Activated T-helper 2 cell treated with anti-CD3 and anti-CD28 coated beads, Interferon-gamma antibody, Interleukin-2, Interleukin-4, amounts not matched to agents 10 μg/mL and 5 μg/mL and 100 μg/mL, durations not matched to agents 14 hours and 24 hours and 36 hours (primary cell): ENCODE measurements around the gene CYP27A1. TPM values are rescaled to one million over a fixed set of nuclear protein-coding genes. Genes with fewer than 3 reads are reported as not detected.
"Not testable (repeated sequence)": the region's sequence is repeated elsewhere in the genome, so short reads cannot be mapped to it uniquely, and the experiment has no call there.

ENCODE experiments used
- DNase-seq: peaks from one replicate; pipeline ENCODE4 v3.0.0; 2021; ENCODE audit warnings: low spot score
- H3K27ac Mint-ChIP-seq: one replicate; pipeline ENCODE4 v1.8.0; 2021; ENCODE audit warnings: mixed read lengths
- H3K27me3 Mint-ChIP-seq: one replicate; pipeline ENCODE4 v1.8.0; 2021; ENCODE audit warnings: low read depth, mixed read lengths
- H3K36me3 Mint-ChIP-seq: one replicate; pipeline ENCODE4 v1.8.0; 2021; ENCODE audit warnings: low read depth, mixed read lengths
- H3K4me1 Mint-ChIP-seq: one replicate; pipeline ENCODE4 v1.8.0; 2021; ENCODE audit warnings: low read depth, mixed read lengths
- H3K4me3 Mint-ChIP-seq: one replicate; pipeline ENCODE4 v1.8.0; 2021; ENCODE audit warnings: low read depth, mild to moderate bottlenecking, moderate library complexity, mixed read lengths
- H3K9me3 Mint-ChIP-seq: one replicate; pipeline ENCODE4 v1.8.0; 2021; ENCODE audit warnings: mixed read lengths
- intact Hi-C: fragments of 100-400 bp; cut with micrococcal nuclease; formaldehyde crosslinking; loops from one replicate; pipeline ENCODE4 v1.15.1; 2023
- total RNA-seq: library from RNA; stranded (reverse); gene quantifications from 2 replicates; pipeline ENCODE4 v1.2.3, GENCODE V29; 2022

CYP27A1 gene
- total RNA-seq, 1 donor from 2014 or later, result not detected

DNA sequence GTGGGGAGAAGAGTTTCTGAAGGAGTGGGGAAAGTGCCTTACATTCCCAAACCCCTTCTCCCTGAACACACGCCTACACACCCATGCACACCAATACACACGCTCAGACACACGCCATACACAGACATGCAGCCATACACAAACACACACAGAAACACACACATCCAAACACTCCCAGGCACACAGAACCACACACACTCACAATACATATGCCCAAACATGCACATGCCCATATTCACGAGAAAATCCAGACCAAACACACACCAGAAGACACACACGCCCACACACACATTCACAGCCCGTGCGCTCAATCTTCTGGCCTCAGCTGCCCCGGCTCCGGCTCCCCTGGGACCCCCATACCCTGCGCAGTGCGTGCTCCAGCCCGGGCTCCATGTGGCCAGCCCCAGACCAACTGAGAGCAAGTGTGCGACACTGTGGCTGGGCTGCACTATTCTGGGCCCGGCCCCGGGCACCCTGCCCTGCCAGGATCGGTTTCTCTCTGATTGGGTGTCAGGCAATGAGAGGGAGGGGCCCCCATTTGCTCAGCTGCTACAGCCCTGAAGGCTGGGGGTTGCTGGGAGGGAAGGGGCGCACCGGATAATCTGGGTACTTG, 49.5 kb downstream of the CYP27A1 start, which contains the start of gene PRKAG3:
PRKAG3 (minus strand) TSS at position 426 of the 613 bp plus-strand sequence.
- no peaks in the 10 kb centered on the region for H3K4me1 Mint-ChIP-seq
- no peak within 1 kb of the TSS for H3K4me3 Mint-ChIP-seq
- H3K9me3 Mint-ChIP-seq, result no peaks in the 10 kb centered on the region
- peaks cover 20% of the 10 kb centered on the region for H3K27me3 Mint-ChIP-seq
- no peak within 1 kb of the TSS for H3K27ac Mint-ChIP-seq
- intact Hi-C loops, result no loop called here
- H3K36me3 Mint-ChIP-seq, result no peaks in the 10 kb centered on the region
- DNase-seq, result no peak

DNA sequence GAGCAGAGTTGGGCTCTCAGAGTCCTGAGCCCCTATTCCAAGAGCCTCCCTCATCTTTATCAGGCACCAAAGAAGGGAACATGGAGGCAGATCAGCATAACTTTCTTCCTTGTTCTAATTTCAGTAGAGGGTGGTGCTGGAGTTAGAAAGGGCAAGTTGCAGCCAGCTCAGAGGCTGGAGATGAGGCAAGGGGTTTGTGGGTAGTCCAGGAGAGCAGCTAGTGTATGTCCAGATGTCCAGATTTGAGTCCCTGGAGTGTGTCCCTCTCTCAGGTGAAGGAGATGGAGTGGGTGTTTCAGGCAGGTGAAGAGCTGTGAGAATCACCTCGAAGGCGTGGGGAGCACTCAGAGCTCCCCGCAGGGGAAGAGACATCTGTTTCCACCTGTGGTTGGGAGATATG, 50.1 kb downstream of the CYP27A1 start:
- H3K27me3 Mint-ChIP-seq, result peaks cover 25% of the 10 kb centered on the region

DNA sequence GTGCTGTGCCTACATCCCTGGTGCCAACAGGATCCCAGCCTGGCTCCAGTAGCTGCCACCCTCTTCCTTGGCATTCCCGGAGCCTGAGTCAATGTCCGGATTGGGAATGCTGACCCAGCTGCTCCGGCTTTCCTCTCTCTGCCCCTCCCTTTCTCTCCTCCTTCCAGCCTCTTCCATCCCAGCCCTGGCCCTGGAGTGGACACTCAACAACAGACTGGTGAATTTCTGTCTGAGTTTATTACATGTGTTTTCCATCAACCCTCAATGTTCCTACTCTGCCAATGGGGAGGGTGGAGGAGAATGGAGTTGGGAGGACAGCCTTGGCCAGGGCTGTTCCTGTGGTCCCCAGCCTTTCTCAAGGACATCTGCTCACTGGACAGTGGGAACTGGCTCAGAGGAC, 50.6 kb downstream of the CYP27A1 start:
- DNase-seq, result no peak
- Mint-ChIP-seq H3K4me3 (no peak overlapping the region), H3K9me3 (no peaks in the 10 kb centered on the region), H3K36me3 (no peaks in the 10 kb centered on the region), H3K27me3 (peaks cover 28% of the 10 kb centered on the region), H3K4me1 (no peaks in the 10 kb centered on the region), H3K27ac (no peak overlapping the region)
- intact Hi-C loops, result no loop called here

More for the DNA sequence above, 50.1 kb downstream of the CYP27A1 start:
- Mint-ChIP-seq H3K4me1 (no peaks in the 10 kb centered on the region), H3K9me3 (no peaks in the 10 kb centered on the region), H3K27ac (no peak overlapping the region), H3K4me3 (no peak overlapping the region), H3K36me3 (no peaks in the 10 kb centered on the region)
- intact Hi-C loops, result no loop called here
- no peak for DNase-seq

GRCh38 chr2:218833023-218833609, 51.2 kb downstream of the CYP27A1 start:
- Mint-ChIP-seq H3K27me3 (peaks cover 34% of the 10 kb centered on the region), H3K4me3 (no peak overlapping the region), H3K36me3 (no peaks in the 10 kb centered on the region), H3K9me3 (no peaks in the 10 kb centered on the region), H3K27ac (no peak overlapping the region), H3K4me1 (no peaks in the 10 kb centered on the region)
- DNase-seq, result no peak
- intact Hi-C loops, result no loop called here

GRCh38 chr2:218834685-218835084, 52.7 kb downstream of the CYP27A1 start:
- H3K4me1 Mint-ChIP-seq, result no peaks in the 10 kb centered on the region
- intact Hi-C loops, result no loop called here
- H3K27me3 Mint-ChIP-seq, result peaks cover 43% of the 10 kb centered on the region
- no peaks in the 10 kb centered on the region for H3K9me3 Mint-ChIP-seq
- H3K27ac Mint-ChIP-seq, result no peak overlapping the region
- H3K4me3 Mint-ChIP-seq, result no peak overlapping the region
- DNase-seq, result no peak
- H3K36me3 Mint-ChIP-seq, result no peaks in the 10 kb centered on the region

- no peaks in the 10 kb centered on the region for H3K4me1 Mint-ChIP-seq
- no peaks in the 10 kb centered on the region for H3K36me3 Mint-ChIP-seq
- H3K9me3 Mint-ChIP-seq, result no peaks in the 10 kb centered on the region
- peaks cover 52% of the 10 kb centered on the region for H3K27me3 Mint-ChIP-seq
- DNase-seq, result no peak
- H3K4me3 Mint-ChIP-seq, result no peak overlapping the region
- intact Hi-C loops, result no loop called here
- H3K27ac Mint-ChIP-seq, result no peak overlapping the region
These were observed 55.5 kb downstream of the CYP27A1 start for GRCh38 chr2:218837495-218837894.

GRCh38 chr2:218839430-218839829, 57.5 kb downstream of the CYP27A1 start:
- peaks cover 46% of the 10 kb centered on the region for H3K27me3 Mint-ChIP-seq
- H3K4me3 Mint-ChIP-seq, result no peak overlapping the region
- H3K4me1 Mint-ChIP-seq, result no peaks in the 10 kb centered on the region
- H3K9me3 Mint-ChIP-seq, result no peaks in the 10 kb centered on the region
- no peak for DNase-seq
- intact Hi-C loops, result no loop called here
- H3K36me3 Mint-ChIP-seq, result no peaks in the 10 kb centered on the region
- no peak overlapping the region for H3K27ac Mint-ChIP-seq

- Mint-ChIP-seq H3K27me3 (peaks cover 43% of the 10 kb centered on the region), H3K36me3 (no peaks in the 10 kb centered on the region), H3K27ac (no peak overlapping the region), H3K4me3 (no peak overlapping the region), H3K9me3 (no peaks in the 10 kb centered on the region), H3K4me1 (no peaks in the 10 kb centered on the region)
- no peak for DNase-seq
- intact Hi-C loops, result no loop called here
These were observed 57.9 kb downstream of the CYP27A1 start for GRCh38 chr2:218839888-218840287.

GRCh38 chr2:218844334-218844733, 62.4 kb downstream of the CYP27A1 start:
- H3K36me3 Mint-ChIP-seq, DNase-seq, intact Hi-C loops, H3K27ac Mint-ChIP-seq, H3K9me3 Mint-ChIP-seq, H3K4me1 Mint-ChIP-seq, H3K4me3 Mint-ChIP-seq: not testable (repeated sequence)
- peaks cover 17% of the 10 kb centered on the region for H3K27me3 Mint-ChIP-seq

- not testable (repeated sequence) for H3K4me3 Mint-ChIP-seq, H3K9me3 Mint-ChIP-seq, H3K36me3 Mint-ChIP-seq, DNase-seq, H3K4me1 Mint-ChIP-seq, H3K27me3 Mint-ChIP-seq, H3K27ac Mint-ChIP-seq
- intact Hi-C loops, result loop anchor here (1.0 to 5.0 kb wide), 4 partner anchors 118 to 188 kb away; partner anchors contain the start of genes BCS1L, RNF25, STK36 and TTLL4
These were observed 65.0 kb downstream of the CYP27A1 start for GRCh38 chr2:218846963-218847362.

- no peak overlapping the region for H3K4me3 Mint-ChIP-seq
- intact Hi-C loops, result loop anchor here (5.0 kb wide), 1 partner anchor 177 kb away; the partner anchor contains the start of genes RNF25 and STK36
- no peaks in the 10 kb centered on the region for H3K9me3 Mint-ChIP-seq
- peaks cover 24% of the 10 kb centered on the region for H3K27me3 Mint-ChIP-seq
- H3K36me3 Mint-ChIP-seq, result no peaks in the 10 kb centered on the region
- H3K4me1 Mint-ChIP-seq, result no peaks in the 10 kb centered on the region
- no peak overlapping the region for H3K27ac Mint-ChIP-seq
- no peak for DNase-seq
These were observed 67.8 kb downstream of the CYP27A1 start for GRCh38 chr2:218849721-218850120.

DNA sequence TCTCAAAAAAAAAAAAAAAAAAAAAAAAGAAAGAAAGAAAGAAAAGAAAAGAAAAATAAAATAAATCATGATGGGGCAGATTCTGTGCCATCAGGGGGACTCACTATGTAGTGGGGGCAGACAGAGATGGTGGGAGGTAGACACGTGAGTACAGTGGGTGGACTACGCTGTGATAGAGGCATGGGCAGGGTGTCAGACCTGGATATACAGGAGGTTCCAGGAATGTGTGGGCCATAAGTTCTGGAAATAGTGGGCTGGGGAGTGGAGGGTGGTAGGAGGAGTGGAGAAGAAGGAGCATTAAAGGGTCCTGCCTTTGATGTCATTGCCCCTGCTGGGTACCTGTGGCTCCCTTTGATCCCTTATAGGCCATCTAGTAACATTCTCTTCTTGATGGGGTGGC, 68.8 kb downstream of the CYP27A1 start:
- no peak for DNase-seq
- Mint-ChIP-seq H3K9me3 (no peaks in the 10 kb centered on the region), H3K36me3 (no peaks in the 10 kb centered on the region), H3K4me3 (no peak overlapping the region), H3K27me3 (peaks cover 35% of the 10 kb centered on the region), H3K27ac (no peak overlapping the region), H3K4me1 (no peaks in the 10 kb centered on the region)
- intact Hi-C loops, result no loop called here

DNA sequence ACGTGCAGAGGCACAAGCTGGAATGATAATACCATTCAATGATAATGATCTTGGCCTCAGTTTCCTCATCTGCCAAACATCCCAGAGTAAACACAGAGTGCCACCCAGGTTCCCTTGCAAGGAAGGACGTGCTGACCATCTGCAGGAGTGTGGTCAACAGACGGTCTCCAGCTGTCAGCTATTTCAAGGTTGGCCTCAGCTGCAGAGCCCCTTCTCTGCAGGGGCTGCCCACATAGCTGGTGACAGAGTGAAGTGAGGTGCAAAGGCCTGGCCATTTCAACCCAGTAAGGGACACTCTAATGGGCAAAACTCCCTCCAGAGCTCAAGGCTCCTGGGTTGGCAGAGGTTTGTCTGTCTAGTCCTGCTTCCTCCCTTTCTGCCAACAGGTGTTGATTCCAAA, 69.3 kb downstream of the CYP27A1 start:
- intact Hi-C loops, result no loop called here
- Mint-ChIP-seq H3K27ac (no peak overlapping the region), H3K36me3 (no peaks in the 10 kb centered on the region), H3K4me1 (peaks cover 3% of the 10 kb centered on the region), H3K9me3 (no peaks in the 10 kb centered on the region), H3K27me3 (peaks cover 40% of the 10 kb centered on the region), H3K4me3 (no peak overlapping the region)
- DNase-seq, result no peak
